Stimulated activated naive CD8-positive, alpha-beta T cell treated with anti-CD3 and anti-CD28 coated beads, Interleukin-15, Interleukin-2, amounts not matched to agents 100 ng/mL and 50 ng/mL, for 24 hours (primary cell): ENCODE results near the gene VPS13D.

ENCODE experiments used
- H3K27ac Mint-ChIP-seq: one replicate; pipeline ENCODE4 v1.8.0; 2021; ENCODE audit warnings: mild to moderate bottlenecking, mixed read lengths
- H3K27me3 Mint-ChIP-seq: one replicate; pipeline ENCODE4 v1.8.0; 2021; ENCODE audit warnings: mixed read lengths
- H3K36me3 Mint-ChIP-seq: one replicate; pipeline ENCODE4 v1.8.0; 2021; ENCODE audit warnings: low read depth, mixed read lengths
- H3K4me1 Mint-ChIP-seq: one replicate; pipeline ENCODE4 v1.8.0; 2021; ENCODE audit warnings: low read depth, mixed read lengths
- H3K4me3 Mint-ChIP-seq: one replicate; pipeline ENCODE4 v1.8.0; 2021; ENCODE audit warnings: mild to moderate bottlenecking, mixed read lengths
- H3K9me3 Mint-ChIP-seq: one replicate; pipeline ENCODE4 v1.8.0; 2021; ENCODE audit warnings: mixed read lengths

Gene VPS13D

GRCh38 chr1:12441414-12442105 lies 211.7 kb downstream of the VPS13D start:
- H3K27me3 Mint-ChIP-seq = no peaks in the 10 kb centered on the region
- H3K4me1 Mint-ChIP-seq = peaks cover 94% of the 10 kb centered on the region
- H3K27ac Mint-ChIP-seq = peak overlapping the region; percentile 75
- peaks cover 4% of the 10 kb centered on the region for H3K9me3 Mint-ChIP-seq
- peaks cover 74% of the 10 kb centered on the region for H3K36me3 Mint-ChIP-seq
- no peak overlapping the region for H3K4me3 Mint-ChIP-seq

GRCh38 chr1:12442217-12442616 lies 212.4 kb downstream of the VPS13D start:
- H3K4me1 Mint-ChIP-seq = peaks cover 94% of the 10 kb centered on the region
- H3K9me3 Mint-ChIP-seq = peaks cover 4% of the 10 kb centered on the region
- H3K27me3 Mint-ChIP-seq = no peaks in the 10 kb centered on the region
- peaks cover 77% of the 10 kb centered on the region for H3K36me3 Mint-ChIP-seq
- H3K27ac Mint-ChIP-seq = peak overlapping the region; percentile 71
- peak overlapping the region; percentile 14 for H3K4me3 Mint-ChIP-seq

- no peaks in the 10 kb centered on the region for H3K27me3 Mint-ChIP-seq
- peaks cover 94% of the 10 kb centered on the region for H3K4me1 Mint-ChIP-seq
- H3K36me3 Mint-ChIP-seq = peaks cover 78% of the 10 kb centered on the region
- H3K4me3 Mint-ChIP-seq = no peak overlapping the region
- H3K9me3 Mint-ChIP-seq = peaks cover 4% of the 10 kb centered on the region
- peak overlapping the region; percentile 27 for H3K27ac Mint-ChIP-seq
Observed at GRCh38 chr1:12443151-12443550, 213.3 kb downstream of the VPS13D start.

- Mint-ChIP-seq H3K9me3 (peaks cover 4% of the 10 kb centered on the region), H3K36me3 (peaks cover 68% of the 10 kb centered on the region), H3K27ac (peak overlapping the region; percentile 77), H3K27me3 (no peaks in the 10 kb centered on the region), H3K4me3 (no peak overlapping the region), H3K4me1 (peaks cover 94% of the 10 kb centered on the region)
Observed at GRCh38 chr1:12444329-12444841, 214.6 kb downstream of the VPS13D start.

- H3K27ac Mint-ChIP-seq = no peak overlapping the region
- peaks cover 67% of the 10 kb centered on the region for H3K36me3 Mint-ChIP-seq
- peaks cover 4% of the 10 kb centered on the region for H3K9me3 Mint-ChIP-seq
- peaks cover 94% of the 10 kb centered on the region for H3K4me1 Mint-ChIP-seq
- H3K27me3 Mint-ChIP-seq = no peaks in the 10 kb centered on the region
- H3K4me3 Mint-ChIP-seq = no peak overlapping the region
Observed at GRCh38 chr1:12445257-12445656, 215.4 kb downstream of the VPS13D start.

GRCh38 chr1:12446593-12446992 lies 216.8 kb downstream of the VPS13D start:
- Mint-ChIP-seq H3K27me3 (no peaks in the 10 kb centered on the region), H3K4me3 (no peak overlapping the region), H3K4me1 (peaks cover 96% of the 10 kb centered on the region), H3K36me3 (peaks cover 72% of the 10 kb centered on the region), H3K9me3 (peaks cover 4% of the 10 kb centered on the region), H3K27ac (peak overlapping the region; percentile 52)

GRCh38 chr1:12447307-12447706 lies 217.5 kb downstream of the VPS13D start:
- H3K27ac Mint-ChIP-seq = peak overlapping the region; percentile 56
- H3K4me1 Mint-ChIP-seq = peaks cover 99% of the 10 kb centered on the region
- H3K27me3 Mint-ChIP-seq = no peaks in the 10 kb centered on the region
- H3K4me3 Mint-ChIP-seq = no peak overlapping the region
- H3K36me3 Mint-ChIP-seq = peaks cover 77% of the 10 kb centered on the region
- peaks cover 4% of the 10 kb centered on the region for H3K9me3 Mint-ChIP-seq

- Mint-ChIP-seq H3K27ac (peak overlapping the region; percentile 97), H3K4me1 (peaks cover 99% of the 10 kb centered on the region), H3K36me3 (peaks cover 79% of the 10 kb centered on the region), H3K27me3 (no peaks in the 10 kb centered on the region), H3K9me3 (peaks cover 4% of the 10 kb centered on the region), H3K4me3 (no peak overlapping the region)
Observed at GRCh38 chr1:12447849-12448312, 218.1 kb downstream of the VPS13D start.

GRCh38 chr1:12448746-12449177 lies 218.9 kb downstream of the VPS13D start:
- Mint-ChIP-seq H3K4me1 (peaks cover 99% of the 10 kb centered on the region), H3K4me3 (peak overlapping the region; percentile 62), H3K36me3 (peaks cover 77% of the 10 kb centered on the region), H3K27me3 (no peaks in the 10 kb centered on the region), H3K9me3 (no peaks in the 10 kb centered on the region), H3K27ac (peak overlapping the region; percentile 97)

GRCh38 chr1:12450090-12450755 lies 220.4 kb downstream of the VPS13D start:
- H3K4me1 Mint-ChIP-seq = peaks cover 100% of the 10 kb centered on the region
- peak overlapping the region; percentile 62 for H3K4me3 Mint-ChIP-seq
- H3K27me3 Mint-ChIP-seq = no peaks in the 10 kb centered on the region
- H3K36me3 Mint-ChIP-seq = peaks cover 66% of the 10 kb centered on the region
- no peaks in the 10 kb centered on the region for H3K9me3 Mint-ChIP-seq
- peak overlapping the region; percentile 97 for H3K27ac Mint-ChIP-seq

GRCh38 chr1:12450756-12451559 lies 221.1 kb downstream of the VPS13D start:
- peaks cover 98% of the 10 kb centered on the region for H3K4me1 Mint-ChIP-seq
- H3K27ac Mint-ChIP-seq = peak overlapping the region; percentile 97
- peak overlapping the region; percentile 62 for H3K4me3 Mint-ChIP-seq

GRCh38 chr1:12451560-12451900 lies 221.7 kb downstream of the VPS13D start:
- H3K4me3 Mint-ChIP-seq = peak overlapping the region; percentile 62
- peaks cover 98% of the 10 kb centered on the region for H3K4me1 Mint-ChIP-seq
- peaks cover 62% of the 10 kb centered on the region for H3K36me3 Mint-ChIP-seq
- peak overlapping the region; percentile 97 for H3K27ac Mint-ChIP-seq
- no peaks in the 10 kb centered on the region for H3K27me3 Mint-ChIP-seq
- H3K9me3 Mint-ChIP-seq = no peaks in the 10 kb centered on the region

More at GRCh38 chr1:12450756-12451559, 221.1 kb downstream of the VPS13D start:
- Mint-ChIP-seq H3K27me3 (no peaks in the 10 kb centered on the region), H3K36me3 (peaks cover 64% of the 10 kb centered on the region), H3K9me3 (no peaks in the 10 kb centered on the region)

GRCh38 chr1:12452262-12452661 lies 222.4 kb downstream of the VPS13D start:
- H3K27ac Mint-ChIP-seq = peak overlapping the region; percentile 97

GRCh38 chr1:12453400-12454343 lies 223.8 kb downstream of the VPS13D start:
- H3K36me3 Mint-ChIP-seq = peaks cover 70% of the 10 kb centered on the region
- no peaks in the 10 kb centered on the region for H3K9me3 Mint-ChIP-seq
- peaks cover 97% of the 10 kb centered on the region for H3K4me1 Mint-ChIP-seq
- peak overlapping the region; percentile 97 for H3K27ac Mint-ChIP-seq
- H3K27me3 Mint-ChIP-seq = no peaks in the 10 kb centered on the region
- H3K4me3 Mint-ChIP-seq = peak overlapping the region; percentile 62

More at GRCh38 chr1:12452262-12452661, 222.4 kb downstream of the VPS13D start:
- Mint-ChIP-seq H3K9me3 (no peaks in the 10 kb centered on the region), H3K36me3 (peaks cover 64% of the 10 kb centered on the region), H3K27me3 (no peaks in the 10 kb centered on the region), H3K4me3 (peak overlapping the region; percentile 62), H3K4me1 (peaks cover 98% of the 10 kb centered on the region)
